NT2/D1 (cell line): ENCODE measurements around the gene CRYZ.
A peak's percentile ranks its signal among the peaks of the same experiment; 100 is the strongest.

Experiments
- YY1 ChIP-seq: IDR thresholded peaks from 2 replicates; pipeline ENCODE4 v1.6.1; 2011; ENCODE audit not compliant: insufficient read length, insufficient read depth
- ZNF274 ChIP-seq: IDR thresholded peaks from 2 replicates; pipeline ENCODE4 v1.6.1; 2011; ENCODE audit warnings: mild to moderate bottlenecking, low read depth, low read length

- TF ChIP-seq ZNF274 (no peak), YY1 (peak; percentile 98)
Observed at GRCh38 chr1:74732960-74733603, at the start of gene CRYZ, which contains the start of gene TYW3.
